T-helper 17 cell (primary cell): ENCODE results near the gene PEX7. TPM values are rescaled to one million over a fixed set of nuclear protein-coding genes. Genes with fewer than 3 reads are reported as not detected.
"Not testable (repeated sequence)": the region's sequence is repeated elsewhere in the genome, so short reads cannot be mapped to it uniquely, and the experiment has no call there.

Experiments
- ATAC-seq: fragments of 150-1000 bp; cut with Tn5 transposase; 2 replicates; pipeline ENCODE4 v1.10.0; 2021; ENCODE audit warnings: mild to moderate bottlenecking, moderate library complexity
- DNase-seq, 3 donors: peaks; one replicate each; pipeline versions ENCODE4 v3.0.0 to v3.0.0-alpha.2; 2020 to 2021
- H3K9me3 ChIP-seq: one replicate; pipeline ENCODE4 v1.7.0; 2013; ENCODE audit warnings: low read length, mild to moderate bottlenecking; ENCODE audit not compliant: control insufficient read depth, poor library complexity, severe bottlenecking
- H3K27ac Mint-ChIP-seq: one replicate; pipeline ENCODE4 v1.8.0; 2022; ENCODE audit warnings: mild to moderate bottlenecking, moderate library complexity, mixed read lengths
- H3K27me3 Mint-ChIP-seq: one replicate; pipeline ENCODE4 v1.8.0; 2022; ENCODE audit warnings: mixed read lengths
- H3K36me3 Mint-ChIP-seq: one replicate; pipeline ENCODE4 v1.8.0; 2022; ENCODE audit warnings: low read depth, mixed read lengths
- H3K4me1 Mint-ChIP-seq: one replicate; pipeline ENCODE4 v1.8.0; 2022; ENCODE audit warnings: mild to moderate bottlenecking, mixed read lengths
- H3K4me3 Mint-ChIP-seq: one replicate; pipeline ENCODE4 v1.8.0; 2022; ENCODE audit warnings: mild to moderate bottlenecking, moderate library complexity, mixed read lengths
- total RNA-seq, 4 donors: library from RNA in 2 of 4; stranded (reverse) in 2 of 4; gene quantifications; one replicate each; pipeline ENCODE4 v1.2.3 and lab custom pipeline; 2022 to 2026

Gene PEX7
- total RNA-seq, 2 donors from 2014 or later, result 3.2 to 3.7 TPM

GRCh38 chr6:136869451-136869850 is 47.1 kb downstream of the PEX7 start:
- peaks cover 3% of the 10 kb centered on the region for H3K36me3 Mint-ChIP-seq
- no peaks in the 10 kb centered on the region for H3K27me3 Mint-ChIP-seq
- DNase-seq, result no peak

GRCh38 chr6:136873748-136874147 is 51.4 kb downstream of the PEX7 start:
- DNase-seq, result no peak
- H3K4me1 Mint-ChIP-seq, result no peaks in the 10 kb centered on the region
- H3K9me3 ChIP-seq, result peaks cover 2% of the 10 kb centered on the region
- H3K4me3 Mint-ChIP-seq, result no peak overlapping the region
- ATAC-seq, result no peak
- peaks cover 3% of the 10 kb centered on the region for H3K36me3 Mint-ChIP-seq
- H3K27me3 Mint-ChIP-seq, result no peaks in the 10 kb centered on the region
- H3K27ac Mint-ChIP-seq, result no peak overlapping the region

More at GRCh38 chr6:136869451-136869850, 47.1 kb downstream of the PEX7 start:
- Mint-ChIP-seq H3K4me3 (no peak overlapping the region), H3K4me1 (peaks cover 3% of the 10 kb centered on the region), H3K27ac (no peak overlapping the region)
- ATAC-seq, result no peak
- H3K9me3 ChIP-seq, result peaks cover 2% of the 10 kb centered on the region

GRCh38 chr6:136876469-136876868 is 54.1 kb downstream of the PEX7 start:
- not testable (repeated sequence) for H3K27ac Mint-ChIP-seq, H3K9me3 ChIP-seq, ATAC-seq, H3K27me3 Mint-ChIP-seq, DNase-seq, H3K4me1 Mint-ChIP-seq, H3K4me3 Mint-ChIP-seq
- H3K36me3 Mint-ChIP-seq, result peaks cover 12% of the 10 kb centered on the region

GRCh38 chr6:136880748-136881460 is 58.5 kb downstream of the PEX7 start:
- no peak for DNase-seq
- no peaks in the 10 kb centered on the region for H3K9me3 ChIP-seq
- Mint-ChIP-seq H3K36me3 (peaks cover 20% of the 10 kb centered on the region), H3K27me3 (no peaks in the 10 kb centered on the region), H3K4me1 (peaks cover 6% of the 10 kb centered on the region), H3K4me3 (no peak overlapping the region), H3K27ac (no peak overlapping the region)
- ATAC-seq, result no peak

GRCh38 chr6:136886091-136886490 is 63.7 kb downstream of the PEX7 start:
- H3K9me3 ChIP-seq, result no peaks in the 10 kb centered on the region
- H3K4me3 Mint-ChIP-seq, result no peak overlapping the region
- DNase-seq, result no peak
- peaks cover 8% of the 10 kb centered on the region for H3K36me3 Mint-ChIP-seq
- H3K27me3 Mint-ChIP-seq, result no peaks in the 10 kb centered on the region
- H3K4me1 Mint-ChIP-seq, result peaks cover 4% of the 10 kb centered on the region
- no peak overlapping the region for H3K27ac Mint-ChIP-seq
- no peak for ATAC-seq

GRCh38 chr6:136887953-136888352 is 65.6 kb downstream of the PEX7 start:
- H3K9me3 ChIP-seq, result no peaks in the 10 kb centered on the region
- Mint-ChIP-seq H3K27me3 (no peaks in the 10 kb centered on the region), H3K36me3 (peaks cover 5% of the 10 kb centered on the region), H3K27ac (no peak overlapping the region), H3K4me1 (peaks cover 6% of the 10 kb centered on the region), H3K4me3 (no peak overlapping the region)
- DNase-seq (no peak), ATAC-seq (no peak)

- DNase-seq, result no peak
- no peak for ATAC-seq
- Mint-ChIP-seq H3K27ac (no peak overlapping the region), H3K27me3 (no peaks in the 10 kb centered on the region), H3K4me3 (no peak overlapping the region), H3K36me3 (peaks cover 3% of the 10 kb centered on the region), H3K4me1 (peaks cover 6% of the 10 kb centered on the region)
- no peaks in the 10 kb centered on the region for H3K9me3 ChIP-seq
These were observed 67.1 kb downstream of the PEX7 start for GRCh38 chr6:136889271-136890193.

- ATAC-seq, result no peak
- no peaks in the 10 kb centered on the region for H3K9me3 ChIP-seq
- H3K4me3 Mint-ChIP-seq, result no peak overlapping the region
- H3K36me3 Mint-ChIP-seq, result peaks cover 3% of the 10 kb centered on the region
- no peak overlapping the region for H3K27ac Mint-ChIP-seq
- no peaks in the 10 kb centered on the region for H3K27me3 Mint-ChIP-seq
- peaks cover 6% of the 10 kb centered on the region for H3K4me1 Mint-ChIP-seq
- no peak for DNase-seq
These were observed 67.9 kb downstream of the PEX7 start for GRCh38 chr6:136890194-136890839.

- no peaks in the 10 kb centered on the region for H3K9me3 ChIP-seq
- ATAC-seq (no peak), DNase-seq (no peak)
- no peaks in the 10 kb centered on the region for H3K27me3 Mint-ChIP-seq
- H3K4me3 Mint-ChIP-seq, result no peak overlapping the region
- no peak overlapping the region for H3K27ac Mint-ChIP-seq
- peaks cover 3% of the 10 kb centered on the region for H3K36me3 Mint-ChIP-seq
- peaks cover 6% of the 10 kb centered on the region for H3K4me1 Mint-ChIP-seq
These were observed 68.6 kb downstream of the PEX7 start for GRCh38 chr6:136890986-136891385.

GRCh38 chr6:136893187-136893586 is 70.8 kb downstream of the PEX7 start:
- no peak overlapping the region for H3K27ac Mint-ChIP-seq
- peaks cover 2% of the 10 kb centered on the region for H3K4me1 Mint-ChIP-seq
- H3K4me3 Mint-ChIP-seq, result no peak overlapping the region
- no peak for ATAC-seq
- DNase-seq, result no peak
- H3K27me3 Mint-ChIP-seq, result no peaks in the 10 kb centered on the region
- H3K9me3 ChIP-seq, result no peaks in the 10 kb centered on the region
- peaks cover 3% of the 10 kb centered on the region for H3K36me3 Mint-ChIP-seq

GRCh38 chr6:136895901-136896300 is 73.5 kb downstream of the PEX7 start:
- no peak for DNase-seq
- H3K36me3 Mint-ChIP-seq, result peaks cover 3% of the 10 kb centered on the region
- H3K9me3 ChIP-seq, result no peaks in the 10 kb centered on the region
- no peak for ATAC-seq
- no peaks in the 10 kb centered on the region for H3K27me3 Mint-ChIP-seq
- no peak overlapping the region for H3K27ac Mint-ChIP-seq
- peaks cover 2% of the 10 kb centered on the region for H3K4me1 Mint-ChIP-seq
- H3K4me3 Mint-ChIP-seq, result no peak overlapping the region

GRCh38 chr6:136897071-136897470 is 74.7 kb downstream of the PEX7 start:
- no peak for ATAC-seq
- Mint-ChIP-seq H3K27me3 (no peaks in the 10 kb centered on the region), H3K4me3 (no peak overlapping the region), H3K36me3 (peaks cover 4% of the 10 kb centered on the region), H3K4me1 (peaks cover 2% of the 10 kb centered on the region), H3K27ac (no peak overlapping the region)
- no peaks in the 10 kb centered on the region for H3K9me3 ChIP-seq
- no peak for DNase-seq

- Mint-ChIP-seq H3K27ac (no peak overlapping the region), H3K4me3 (no peak overlapping the region), H3K4me1 (no peaks in the 10 kb centered on the region), H3K27me3 (no peaks in the 10 kb centered on the region), H3K36me3 (peaks cover 2% of the 10 kb centered on the region)
- no peaks in the 10 kb centered on the region for H3K9me3 ChIP-seq
- DNase-seq (no peak), ATAC-seq (no peak)
These were observed 78.9 kb downstream of the PEX7 start for GRCh38 chr6:136901212-136901784.
